ENCODE results near the gene KRTAP1-4. TPM values are rescaled to one million over a fixed set of nuclear protein-coding genes. Genes with fewer than 3 reads are reported as not detected.

The KRTAP1-4 gene
- total RNA-seq, 2 experiments from 2014 or later = not detected

DNA sequence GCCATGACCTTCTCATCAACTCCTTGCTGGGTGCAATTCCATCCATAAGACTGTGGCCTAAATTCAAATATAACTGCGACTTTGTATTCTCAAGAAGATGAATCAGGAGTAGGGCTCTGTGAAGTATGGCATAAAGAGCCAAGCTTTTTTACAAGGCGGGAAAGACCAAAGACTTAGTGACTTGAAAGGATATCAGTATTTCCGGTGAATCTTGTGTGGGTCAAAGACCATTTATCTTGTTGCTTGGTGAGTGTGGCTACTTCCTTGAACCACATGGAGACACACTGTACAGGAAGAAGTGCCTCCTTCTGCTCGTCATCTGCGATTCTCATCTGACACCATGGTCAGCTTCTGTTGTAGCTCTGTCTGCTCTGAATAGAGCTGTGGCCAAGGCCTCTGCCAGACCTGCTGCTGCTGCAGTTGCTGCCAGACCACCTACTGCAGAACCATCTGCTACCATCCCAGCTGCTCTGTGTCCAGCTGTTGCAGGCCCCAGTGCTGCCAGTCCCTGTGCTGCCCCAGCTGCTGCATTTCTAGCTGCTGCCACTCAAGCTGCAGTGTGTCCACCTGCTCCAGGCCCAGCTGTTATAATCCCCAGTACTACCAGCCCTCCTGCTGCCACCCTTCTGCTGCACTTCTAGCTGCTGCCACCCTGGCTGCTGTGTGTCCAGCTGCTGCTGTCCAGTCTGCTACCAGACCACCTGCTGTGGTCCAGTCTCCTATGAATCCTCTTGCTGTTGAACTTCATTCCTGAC is 41.8 kb upstream of the KRTAP1-4 start:
- Histone ChIP-seq H3K4me1 (ENCODE audit: insufficient read depth, low read length) (no peaks in the 10 kb centered on the region), H3K27ac (ENCODE audit: low read depth in 1 of 2, low read length in 2 of 2) (no peak overlapping the region), H3K4me3 (ENCODE audit: low read length) (no peak overlapping the region), H3K36me3 (ENCODE audit: insufficient read depth, low read length) (no peaks in the 10 kb centered on the region), H3K27me3 (ENCODE audit: control insufficient read depth in 1 of 2, insufficient read depth in 2 of 2, low read length in 2 of 2) (no peaks in the 10 kb centered on the region), H3K9me3 (ENCODE audit: control insufficient read depth in 1 of 2, insufficient read depth in 1 of 2, low read length in 2 of 2) (no peaks in the 10 kb centered on the region)
- Mint-ChIP-seq H3K4me1 (ENCODE audit: low read depth) (no peaks in the 10 kb centered on the region), H3K27me3 (peaks cover 24% of the 10 kb centered on the region), H3K27ac (no peak overlapping the region), H3K36me3 (ENCODE audit: low read depth) (no peaks in the 10 kb centered on the region), H3K4me3 (no peak overlapping the region), H3K9me3 (no peaks in the 10 kb centered on the region)
- DNase-seq (no peak), ATAC-seq (ENCODE audit: poor library complexity) (no peak)
- TF ChIP-seq, protein P1, sequence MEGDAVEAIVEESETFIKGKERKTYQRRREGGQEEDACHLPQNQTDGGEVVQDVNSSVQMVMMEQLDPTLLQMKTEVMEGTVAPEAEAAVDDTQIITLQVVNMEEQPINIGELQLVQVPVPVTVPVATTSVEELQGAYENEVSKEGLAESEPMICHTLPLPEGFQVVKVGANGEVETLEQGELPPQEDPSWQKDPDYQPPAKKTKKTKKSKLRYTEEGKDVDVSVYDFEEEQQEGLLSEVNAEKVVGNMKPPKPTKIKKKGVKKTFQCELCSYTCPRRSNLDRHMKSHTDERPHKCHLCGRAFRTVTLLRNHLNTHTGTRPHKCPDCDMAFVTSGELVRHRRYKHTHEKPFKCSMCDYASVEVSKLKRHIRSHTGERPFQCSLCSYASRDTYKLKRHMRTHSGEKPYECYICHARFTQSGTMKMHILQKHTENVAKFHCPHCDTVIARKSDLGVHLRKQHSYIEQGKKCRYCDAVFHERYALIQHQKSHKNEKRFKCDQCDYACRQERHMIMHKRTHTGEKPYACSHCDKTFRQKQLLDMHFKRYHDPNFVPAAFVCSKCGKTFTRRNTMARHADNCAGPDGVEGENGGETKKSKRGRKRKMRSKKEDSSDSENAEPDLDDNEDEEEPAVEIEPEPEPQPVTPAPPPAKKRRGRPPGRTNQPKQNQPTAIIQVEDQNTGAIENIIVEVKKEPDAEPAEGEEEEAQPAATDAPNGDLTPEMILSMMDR (IDR thresholded peaks at IDR 0.05) = no peak
- CTCF ChIA-PET = no interaction called here
- POLR2A ChIA-PET = no interaction called here
- intact Hi-C loops (cut with DNase I, micrococcal nuclease) = no loop called here

DNA sequence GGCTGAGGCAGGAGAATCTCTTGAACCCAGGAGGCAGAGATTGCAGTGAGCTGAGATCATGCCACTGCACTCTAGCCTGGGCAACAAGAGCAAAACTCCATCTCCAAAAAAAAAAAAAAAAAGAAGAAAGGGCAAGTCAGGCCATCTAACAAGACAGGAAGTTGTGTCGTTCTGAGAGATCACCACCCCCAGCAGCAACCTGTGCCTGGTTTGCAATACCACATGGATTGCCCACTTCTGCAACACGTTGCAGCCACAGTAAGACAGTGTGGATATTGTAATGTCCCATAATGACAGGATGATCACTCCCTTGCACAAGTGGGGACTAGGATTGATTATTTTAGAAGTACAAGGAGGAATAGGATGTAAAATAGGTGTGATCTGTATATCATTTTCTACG is 39.0 kb upstream of the KRTAP1-4 start:
- POLR2A ChIA-PET = no interaction called here
- no peak overlapping the region for H3K4me3 Mint-ChIP-seq

DNA sequence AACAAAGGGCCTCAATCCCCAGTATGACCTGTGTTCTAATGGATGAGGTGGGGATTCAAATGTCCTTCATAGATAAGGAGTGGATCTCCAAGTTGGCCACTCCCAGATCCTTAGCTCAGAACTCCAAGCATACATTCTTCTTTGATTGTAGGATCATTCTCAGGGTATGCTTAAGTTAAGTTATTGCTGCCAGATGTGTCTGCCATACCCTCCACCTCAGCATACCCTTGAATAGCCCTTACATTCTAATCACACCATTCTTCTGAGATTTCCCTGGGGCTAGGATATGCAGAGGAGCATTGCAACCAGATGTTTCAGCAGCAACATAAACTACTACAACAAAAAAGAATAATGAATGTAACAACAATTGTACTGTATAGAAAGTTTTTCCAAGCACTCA is 37.3 kb upstream of the KRTAP1-4 start:
- Mint-ChIP-seq H3K9me3 (no peaks in the 10 kb centered on the region), H3K36me3 (ENCODE audit: low read depth) (no peaks in the 10 kb centered on the region), H3K27ac (no peak overlapping the region), H3K4me3 (no peak overlapping the region), H3K4me1 (ENCODE audit: low read depth) (no peaks in the 10 kb centered on the region), H3K27me3 (peaks cover 13% of the 10 kb centered on the region)
- POLR2A ChIA-PET = no interaction called here
- Histone ChIP-seq H3K9me3 (ENCODE audit: control insufficient read depth in 1 of 2, insufficient read depth in 1 of 2, low read length in 2 of 2) (no peaks in the 10 kb centered on the region), H3K36me3 (ENCODE audit: insufficient read depth, low read length) (no peaks in the 10 kb centered on the region), H3K27ac (ENCODE audit: low read depth in 1 of 2, low read length in 2 of 2) (no peak overlapping the region), H3K27me3 (ENCODE audit: control insufficient read depth in 1 of 2, insufficient read depth in 2 of 2, low read length in 2 of 2) (peaks cover 0 to 2% of the 10 kb centered on the region in 2 experiments), H3K4me1 (ENCODE audit: insufficient read depth, low read length) (no peaks in the 10 kb centered on the region), H3K4me3 (ENCODE audit: low read length) (no peak overlapping the region)
- CTCF ChIA-PET = no interaction called here
- ATAC-seq (ENCODE audit: poor library complexity) = no peak
- intact Hi-C loops (cut with DNase I, micrococcal nuclease) = no loop called here
- TF ChIP-seq, protein P1 (IDR thresholded peaks at IDR 0.05) = no peak
- no peak for DNase-seq

More for the DNA sequence above, 39.0 kb upstream of the KRTAP1-4 start:
- H3K27ac Mint-ChIP-seq = no peak overlapping the region
- intact Hi-C loops (cut with DNase I, micrococcal nuclease) = no loop called here
- no peaks in the 10 kb centered on the region for H3K9me3 Mint-ChIP-seq
- no peaks in the 10 kb centered on the region for H3K4me1 Mint-ChIP-seq (ENCODE audit: low read depth)
- Histone ChIP-seq H3K9me3 (ENCODE audit: control insufficient read depth in 1 of 2, insufficient read depth in 1 of 2, low read length in 2 of 2) (no peaks in the 10 kb centered on the region), H3K4me1 (ENCODE audit: insufficient read depth, low read length) (no peaks in the 10 kb centered on the region), H3K36me3 (ENCODE audit: insufficient read depth, low read length) (no peaks in the 10 kb centered on the region), H3K27me3 (ENCODE audit: control insufficient read depth in 1 of 2, insufficient read depth in 2 of 2, low read length in 2 of 2) (no peaks in the 10 kb centered on the region), H3K27ac (ENCODE audit: low read depth in 1 of 2, low read length in 2 of 2) (no peak overlapping the region), H3K4me3 (ENCODE audit: low read length) (no peak overlapping the region)
- no peaks in the 10 kb centered on the region for H3K36me3 Mint-ChIP-seq (ENCODE audit: low read depth)
- TF ChIP-seq, protein P1 (IDR thresholded peaks at IDR 0.05) = no peak
- DNase-seq = no peak
- CTCF ChIA-PET = no interaction called here
- peaks cover 4% of the 10 kb centered on the region for H3K27me3 Mint-ChIP-seq
- no peak for ATAC-seq (ENCODE audit: poor library complexity)

All from CD4-positive, alpha-beta T cell (primary cell).